GM21381 (cell line): ENCODE data around the gene MICA.
"Not testable (repeated sequence)": the region's sequence is repeated elsewhere in the genome, so short reads cannot be mapped to it uniquely, and the experiment has no call there.

Experiments used
- ATAC-seq: cut with Tn5 transposase; IDR thresholded peaks from one replicate; pipeline ENCODE4 v1.9.1; 2021; ENCODE audit warnings: mild to moderate bottlenecking, moderate library complexity; ENCODE audit not compliant: unreplicated experiment

The MICA gene

GRCh38 chr6:31405996-31406395 is 2.6 kb downstream of the MICA start:
- ATAC-seq = no peak

DNA sequence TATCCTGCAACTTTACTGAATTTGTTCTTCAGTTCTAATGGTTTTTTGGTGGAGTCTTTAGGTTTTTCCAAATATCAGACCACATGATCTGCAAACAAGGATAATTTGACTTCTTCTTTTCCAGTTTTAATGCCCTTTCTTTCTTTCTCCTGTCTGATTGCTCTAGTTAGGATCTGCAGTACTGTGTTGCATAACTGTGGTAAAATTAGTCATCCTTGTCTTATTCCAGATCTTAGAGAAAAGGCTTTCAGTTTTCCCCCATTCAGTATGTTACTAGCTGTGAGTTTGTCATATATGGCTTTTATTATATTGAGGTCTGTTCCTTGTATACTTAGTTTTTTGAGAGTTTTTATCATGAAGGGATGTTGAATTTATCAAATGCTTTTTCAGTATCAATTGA is 4.3 kb downstream of the MICA start:
- no peak for ATAC-seq

- no peak for ATAC-seq
Observed at GRCh38 chr6:31412506-31412905, 9.1 kb downstream of the MICA start.

GRCh38 chr6:31414148-31414770 is 10.9 kb downstream of the MICA start:
- ATAC-seq = not testable (repeated sequence)

DNA sequence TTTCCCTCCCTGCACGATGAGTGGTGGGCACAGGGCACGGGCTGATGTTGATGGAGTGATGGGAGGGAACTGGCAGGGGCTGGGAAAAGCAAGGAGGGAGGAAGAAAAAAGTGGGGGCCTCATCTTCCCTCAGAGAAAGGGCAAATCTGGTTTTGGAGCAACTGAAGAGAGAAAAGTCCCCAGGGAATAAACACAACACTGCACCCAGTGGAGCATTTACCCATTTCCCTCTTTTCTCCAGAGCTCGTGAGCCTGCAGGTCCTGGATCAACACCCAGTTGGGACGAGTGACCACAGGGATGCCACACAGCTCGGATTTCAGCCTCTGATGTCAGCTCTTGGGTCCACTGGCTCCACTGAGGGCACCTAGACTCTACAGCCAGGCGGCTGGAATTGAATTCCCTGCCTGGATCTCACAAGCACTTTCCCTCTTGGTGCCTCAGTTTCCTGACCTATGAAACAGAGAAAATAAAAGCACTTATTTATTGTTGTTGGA is 11.4 kb downstream of the MICA start:
- ATAC-seq = no peak

- ATAC-seq = no peak
Observed at GRCh38 chr6:31416394-31417014, 13.1 kb downstream of the MICA start.

DNA sequence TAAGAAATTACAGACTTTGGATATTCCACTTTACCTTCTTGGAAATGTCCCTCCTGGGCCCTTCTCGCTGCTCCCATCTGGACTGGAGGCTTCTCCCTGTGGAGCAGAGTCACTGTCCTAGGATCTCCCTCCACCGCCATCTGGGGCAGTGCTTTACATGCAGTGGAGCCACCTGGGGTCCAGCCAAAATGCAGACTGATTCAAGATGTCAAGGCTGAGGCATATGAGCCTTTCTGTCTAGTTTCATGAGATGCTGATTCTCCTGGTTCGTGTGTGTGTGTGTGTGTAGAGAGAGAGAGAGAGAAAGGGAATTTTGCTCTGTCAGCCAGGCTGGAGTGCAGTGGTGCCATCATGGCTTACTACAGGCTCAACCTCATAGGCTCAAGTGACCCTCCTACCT is 14.9 kb downstream of the MICA start:
- ATAC-seq = no peak

- no peak for ATAC-seq
Observed at GRCh38 chr6:31419842-31420241, 16.4 kb downstream of the MICA start.

DNA sequence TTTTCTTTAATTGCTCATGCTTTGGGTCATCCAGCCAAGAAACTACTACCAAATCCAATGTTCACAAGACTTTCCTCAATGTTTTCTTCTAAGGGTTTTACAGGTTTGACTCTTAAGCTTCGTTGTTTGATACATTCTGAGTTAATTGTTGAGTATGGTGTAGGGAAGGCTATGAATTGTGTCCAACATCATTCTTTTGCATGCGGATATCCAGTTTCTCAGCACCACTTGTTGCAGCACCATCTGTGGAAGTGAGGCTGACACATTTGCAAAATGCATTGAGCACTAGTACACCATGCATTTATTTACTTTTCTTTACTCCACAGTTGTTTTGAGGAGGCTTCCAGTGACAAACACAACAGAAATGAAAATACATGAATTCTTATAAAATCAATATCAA is 17.2 kb downstream of the MICA start:
- ATAC-seq = no peak

DNA sequence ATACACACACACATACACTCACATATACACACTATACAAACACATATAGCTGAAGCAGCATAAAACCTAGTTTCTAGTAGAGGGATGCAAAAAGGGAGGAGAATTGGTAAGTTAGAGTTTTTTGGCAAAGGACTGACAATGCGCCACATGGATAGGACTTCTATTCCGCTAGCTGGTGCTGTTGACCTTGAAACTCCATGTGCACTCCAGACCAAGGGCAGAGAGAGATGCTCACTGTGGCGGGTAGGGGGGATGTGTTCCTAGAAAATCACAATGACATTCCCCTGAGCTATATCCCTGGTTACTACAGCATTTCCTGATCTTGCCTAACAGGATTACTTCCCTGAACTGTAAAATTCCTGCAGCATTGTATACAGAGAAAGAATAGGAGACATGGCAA is 19.2 kb downstream of the MICA start:
- no peak for ATAC-seq

GRCh38 chr6:31423550-31423949 is 20.2 kb downstream of the MICA start:
- no peak for ATAC-seq

DNA sequence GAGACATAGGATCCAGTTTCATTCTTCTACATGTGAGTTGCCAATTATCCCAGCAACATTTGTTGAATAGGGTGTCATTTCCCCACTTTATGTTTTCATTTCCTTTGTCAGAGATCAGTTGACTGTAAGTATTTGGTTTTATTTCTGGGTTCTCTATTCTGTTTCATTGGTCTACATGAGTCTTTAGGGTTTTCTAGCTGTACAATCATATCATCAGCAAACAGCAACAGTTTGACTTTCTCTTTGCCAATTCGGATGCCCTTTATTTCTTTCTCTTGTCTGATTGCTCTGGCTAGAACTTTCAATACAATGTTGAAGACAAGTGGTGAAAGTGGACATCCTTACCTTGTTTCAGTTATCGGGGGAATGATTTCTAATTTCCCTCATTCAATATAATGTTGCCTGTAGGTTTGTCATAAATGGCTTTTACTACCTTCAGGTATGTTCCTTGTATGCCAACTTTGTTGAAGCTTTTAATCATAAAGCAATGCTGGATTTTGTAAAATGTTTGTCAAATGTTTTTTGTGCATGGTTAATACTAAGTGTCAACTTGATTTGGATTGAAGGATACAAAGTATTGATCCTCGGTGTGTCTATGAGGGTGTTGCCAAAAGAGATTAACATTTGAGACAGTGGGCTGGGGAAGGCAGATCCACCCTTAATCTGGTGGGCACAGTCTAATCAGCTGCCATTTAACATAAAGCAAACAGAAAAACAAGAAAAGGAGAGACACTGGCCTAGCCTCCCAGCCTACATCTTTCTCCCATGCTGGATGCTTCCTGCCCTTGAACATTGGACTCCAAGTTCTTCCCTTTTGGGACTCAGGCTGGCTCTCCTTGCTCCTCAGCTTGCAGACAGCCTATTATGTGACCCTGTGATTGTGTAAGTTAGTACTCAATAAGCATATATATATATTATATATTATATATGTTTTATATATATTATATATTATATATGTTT is 23.3 kb downstream of the MICA start:
- no peak for ATAC-seq

DNA sequence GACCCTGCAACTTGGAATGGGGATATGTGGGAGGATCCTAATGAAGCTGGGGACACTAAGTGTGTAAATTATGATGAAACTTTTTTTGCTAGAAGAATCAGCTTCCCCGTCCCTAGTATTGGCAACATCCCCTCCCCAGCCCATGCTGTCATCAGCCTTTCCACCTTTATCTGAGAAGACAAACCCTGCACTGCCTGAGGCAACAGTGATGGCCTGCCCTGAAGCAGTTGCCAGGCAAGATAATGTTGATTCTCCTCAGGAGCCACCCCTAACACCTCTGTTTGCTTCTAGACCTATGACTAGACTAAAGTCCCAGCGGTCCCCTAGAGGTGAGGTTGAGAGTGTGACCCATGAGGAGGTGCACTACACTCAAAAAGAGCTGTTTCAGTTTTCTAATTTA is 27.1 kb downstream of the MICA start:
- ATAC-seq = no peak

DNA sequence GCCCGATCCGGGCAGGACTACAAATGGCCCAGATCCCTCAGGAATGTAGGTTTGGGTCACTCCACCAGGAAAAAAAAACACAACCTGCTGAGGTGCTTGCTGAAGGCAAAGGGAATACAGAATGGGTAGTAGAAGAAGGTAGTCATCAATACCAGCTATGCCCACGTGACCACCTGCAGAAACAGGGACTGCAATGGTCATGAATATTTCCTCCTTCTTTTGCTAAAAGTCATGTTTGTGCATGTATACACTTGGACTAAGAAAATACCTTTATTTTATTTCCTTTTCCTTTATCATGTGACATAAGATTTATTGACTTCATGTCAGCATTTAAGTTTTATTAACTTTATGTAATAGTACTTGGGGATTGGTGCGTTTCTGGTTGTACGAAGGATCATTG is 31.7 kb downstream of the MICA start:
- not testable (repeated sequence) for ATAC-seq

GRCh38 chr6:31438222-31438621 is 34.8 kb downstream of the MICA start:
- no peak for ATAC-seq

GRCh38 chr6:31438677-31439076 is 35.3 kb downstream of the MICA start:
- no peak for ATAC-seq

DNA sequence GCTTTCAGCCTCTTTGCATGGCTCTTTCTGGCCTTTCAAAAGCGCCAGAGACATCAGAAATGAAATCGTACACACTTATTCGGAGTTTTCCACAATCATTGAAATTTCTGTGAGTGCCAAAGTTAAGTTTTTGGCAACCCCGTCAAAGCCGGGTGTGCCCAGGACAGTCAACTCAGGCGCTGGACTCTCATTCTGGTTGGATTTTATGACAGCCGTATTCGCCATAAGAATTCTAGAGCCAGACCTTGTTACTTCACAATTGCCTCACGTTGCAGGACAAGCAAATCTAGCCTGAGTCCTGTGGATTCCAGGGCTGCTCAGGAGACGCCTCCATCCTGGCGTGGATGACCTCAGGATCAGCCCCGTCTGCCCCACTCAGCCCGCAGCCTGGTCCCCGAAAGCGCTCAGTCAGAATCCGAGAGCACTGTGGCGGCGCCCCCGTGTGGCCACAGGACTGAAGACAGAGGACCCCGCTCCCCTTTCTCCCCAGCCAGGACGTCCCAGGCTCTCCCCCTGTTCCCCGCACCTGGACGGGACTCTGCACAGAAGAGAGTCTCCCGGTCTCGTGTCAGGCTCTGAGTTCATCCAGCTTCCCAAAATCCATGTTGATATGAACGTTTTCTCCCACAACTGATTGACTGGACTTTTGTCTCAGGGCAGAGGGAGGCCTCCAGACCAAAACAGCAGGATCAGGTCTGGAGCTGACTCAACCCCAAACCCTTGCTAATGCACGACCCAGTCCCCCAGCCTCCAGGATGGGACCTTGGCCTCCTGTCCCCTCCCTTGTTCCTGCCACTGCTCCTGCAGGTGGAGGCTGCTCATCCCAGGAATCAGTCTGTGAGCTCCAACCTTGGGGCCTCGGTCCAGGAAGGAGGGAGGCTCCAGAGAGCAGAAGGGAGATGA is 38.2 kb downstream of the MICA start:
- ATAC-seq = no peak

DNA sequence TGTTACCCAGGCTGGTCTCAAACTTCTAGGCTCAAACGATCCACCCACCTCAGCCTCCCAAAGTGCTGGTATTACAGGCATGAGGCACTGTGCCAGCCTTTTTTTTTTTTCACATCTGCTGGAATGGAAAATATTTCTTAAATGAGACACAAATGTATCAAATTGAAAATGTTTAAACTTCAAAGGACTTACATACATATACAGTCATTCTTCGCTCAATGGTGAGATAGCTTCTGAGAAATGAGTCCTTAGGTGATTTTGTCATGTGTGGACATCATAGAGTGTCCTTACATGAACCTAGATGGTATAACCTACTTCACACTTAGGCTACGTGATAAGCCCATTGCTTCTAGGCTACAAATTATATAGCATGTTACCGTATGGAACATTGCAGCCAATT is 43.1 kb downstream of the MICA start:
- ATAC-seq = no peak

DNA sequence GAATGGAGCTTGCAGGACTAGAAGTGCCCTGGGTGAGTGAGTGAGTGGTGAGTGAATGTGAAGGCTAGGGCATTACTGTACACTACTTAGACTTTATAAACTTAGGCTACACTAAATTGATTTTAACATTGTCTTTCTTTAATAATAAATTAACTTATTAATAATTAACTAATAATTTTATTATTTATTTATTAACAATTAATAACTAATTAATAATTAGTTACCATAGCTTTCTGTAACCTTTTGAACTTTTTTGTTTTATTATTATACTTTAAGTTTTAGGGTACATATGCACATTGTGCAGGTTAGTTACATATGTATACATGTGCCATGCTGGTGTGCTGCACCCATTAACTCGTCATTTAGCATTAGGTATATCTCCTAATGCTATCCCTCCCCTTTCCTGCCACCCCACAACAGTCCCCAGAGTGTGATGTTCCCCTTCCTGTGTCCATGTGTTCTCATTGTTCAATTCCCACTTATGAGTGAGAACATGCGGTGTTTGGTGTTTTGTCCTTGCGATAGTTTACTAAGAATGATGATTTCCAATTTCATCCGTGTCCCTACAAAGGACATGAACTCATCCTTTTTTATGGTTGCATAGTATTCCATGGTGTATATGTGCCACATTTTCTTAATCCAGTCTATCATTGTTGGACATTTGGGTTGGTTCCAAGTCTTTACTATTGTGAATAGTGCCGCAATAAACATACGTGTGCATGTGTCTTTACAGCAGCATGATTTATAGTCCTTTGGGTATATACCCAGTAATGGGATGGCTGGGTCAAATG is 43.8 kb downstream of the MICA start:
- ATAC-seq = not testable (repeated sequence)

- no peak for ATAC-seq
Observed at GRCh38 chr6:31450751-31451150, 47.4 kb downstream of the MICA start.
